SU-DHL-6 (cell line): ENCODE measurements around the gene PTCH1.

Experiments
- H2AFZ ChIP-seq: fragments of 200-600 bp; sonication (generic); 2 replicates; pipeline ENCODE4 v1.6.1; 2014; ENCODE audit warnings: low read depth, mild to moderate bottlenecking, moderate library complexity, mixed read lengths, antibody characterized with exemption, low read length; ENCODE audit not compliant: severe bottlenecking
- H3F3A ChIP-seq: fragments of 200-600 bp; shearing (Covaris generic); 2 replicates; pipeline ENCODE4 v1.6.0; 2016; ENCODE audit warnings: antibody characterized with exemption, mild to moderate bottlenecking; ENCODE audit not compliant: insufficient read depth
- H3K27ac ChIP-seq: fragments of 200-600 bp; sonication (generic); 2 replicates; pipeline ENCODE4 v1.5.1; 2016; ENCODE audit warnings: low read depth, mild to moderate bottlenecking, low read length, moderate library complexity, mixed read lengths
- H3K27me3 ChIP-seq: fragments of 200-600 bp; sonication (generic), shearing (Covaris generic); 2 replicates; pipeline ENCODE4 v1.6.0; 2014; ENCODE audit warnings: mild to moderate bottlenecking, low read length
- H3K36me3 ChIP-seq: fragments of 200-600 bp; sonication (generic); 2 replicates; pipeline ENCODE4 v1.6.1; 2014; ENCODE audit warnings: mild to moderate bottlenecking, low read length, mixed read lengths
- H3K4me2 ChIP-seq: fragments of 300-600, 200-600 bp; shearing (Covaris generic), sonication (generic); 2 replicates; pipeline ENCODE4 v1.6.0; 2014; ENCODE audit warnings: low read length, low read depth, mild to moderate bottlenecking; ENCODE audit not compliant: poor library complexity, severe bottlenecking
- H3K4me3 ChIP-seq: fragments of 200-600 bp; sonication (generic); 2 replicates; pipeline ENCODE4 v1.5.1; 2014; ENCODE audit warnings: antibody characterized with exemption, low read length, mild to moderate bottlenecking, mixed read lengths; ENCODE audit not compliant: insufficient read depth, poor library complexity, severe bottlenecking
- H3K79me2 ChIP-seq: fragments of 200-600 bp; sonication (generic); 2 replicates; pipeline ENCODE4 v1.6.1; 2014; ENCODE audit warnings: mild to moderate bottlenecking, low read length, moderate library complexity; ENCODE audit not compliant: insufficient read depth
- H3K9ac ChIP-seq: fragments of 200-600 bp; sonication (generic); 2 replicates; pipeline ENCODE4 v1.7.0; 2014; ENCODE audit warnings: mild to moderate bottlenecking, low read length
- H3K9me2 ChIP-seq: fragments of 200-600 bp; sonication (generic); replicated peaks from 2 replicates; pipeline ENCODE4 v1.6.1; 2014; ENCODE audit warnings: low read length; ENCODE audit not compliant: insufficient read depth
- H3K9me3 ChIP-seq: fragments of 200-600 bp; sonication (generic); 2 replicates; pipeline ENCODE4 v1.6.1; 2014; ENCODE audit warnings: low read length, mixed read lengths; ENCODE audit not compliant: insufficient read depth
- H4K20me1 ChIP-seq: fragments of 200-600 bp; sonication (generic); 2 replicates; pipeline ENCODE4 v1.6.1; 2014; ENCODE audit warnings: low read depth, mild to moderate bottlenecking, antibody characterized with exemption, low read length, moderate library complexity, mixed read lengths
- CTCF ChIP-seq: fragments of 200-600 bp; sonication (generic); IDR thresholded peaks from one replicate; pipeline ENCODE4 v1.5.1; 2017; ENCODE audit warnings: antibody characterized with exemption, mild to moderate bottlenecking, low read length, moderate library complexity; ENCODE audit not compliant: insufficient read depth, poor library complexity, severe bottlenecking
- EZH2phosphoT487 ChIP-seq: fragments of 200-600 bp; sonication (generic), shearing (Covaris generic); conservative IDR thresholded peaks from 2 replicates; pipeline ENCODE4 v1.6.1; 2018; ENCODE audit warnings: mild to moderate bottlenecking, antibody characterized with exemption, low read length, moderate library complexity, mixed read lengths

Gene PTCH1

GRCh38 chr9:95510709-95511615 is 5.8 kb downstream of the PTCH1 start:
- Histone ChIP-seq H3F3A (peaks cover 55% of the 10 kb centered on the region), H3K9me2 (no peaks in the 10 kb centered on the region), H2AFZ (peak overlapping the region; percentile 52), H3K36me3 (no peaks in the 10 kb centered on the region), H3K4me3 (peak overlapping the region; percentile 98), H3K9ac (peak overlapping the region; percentile 91), H3K79me2 (peaks cover 20% of the 10 kb centered on the region), H3K27me3 (no peaks in the 10 kb centered on the region), H3K9me3 (no peaks in the 10 kb centered on the region), H3K27ac (peak overlapping the region; percentile 97), H4K20me1 (no peaks in the 10 kb centered on the region), H3K4me2 (peak overlapping the region; percentile 99)
- TF ChIP-seq CTCF (no peak), EZH2phosphoT487 (no peak)

- H3K4me2 ChIP-seq: peak overlapping the region; percentile 99
- H4K20me1 ChIP-seq: no peaks in the 10 kb centered on the region
- H2AFZ ChIP-seq: peak overlapping the region; percentile 9
- peak overlapping the region; percentile 97 for H3K27ac ChIP-seq
- no peak for TF ChIP-seq CTCF
- no peak for TF ChIP-seq EZH2phosphoT487
- no peaks in the 10 kb centered on the region for H3K9me3 ChIP-seq
- peaks cover 52% of the 10 kb centered on the region for H3F3A ChIP-seq
- peak overlapping the region; percentile 91 for H3K9ac ChIP-seq
- H3K9me2 ChIP-seq: no peaks in the 10 kb centered on the region
- H3K36me3 ChIP-seq: no peaks in the 10 kb centered on the region
- no peaks in the 10 kb centered on the region for H3K27me3 ChIP-seq
- H3K79me2 ChIP-seq: peaks cover 25% of the 10 kb centered on the region
- peak overlapping the region; percentile 98 for H3K4me3 ChIP-seq
Measured at GRCh38 chr9:95509851-95510708, 6.7 kb downstream of the PTCH1 start.

- Histone ChIP-seq H3K79me2 (peaks cover 33% of the 10 kb centered on the region), H4K20me1 (no peaks in the 10 kb centered on the region), H3K9ac (peak overlapping the region; percentile 91), H3K4me3 (peak overlapping the region; percentile 98), H3K9me2 (no peaks in the 10 kb centered on the region), H3K9me3 (no peaks in the 10 kb centered on the region), H3K36me3 (no peaks in the 10 kb centered on the region), H3K27me3 (no peaks in the 10 kb centered on the region), H3F3A (peaks cover 48% of the 10 kb centered on the region), H3K27ac (peak overlapping the region; percentile 97), H3K4me2 (peak overlapping the region; percentile 99), H2AFZ (peak overlapping the region; percentile 9)
- TF ChIP-seq CTCF (no peak), EZH2phosphoT487 (no peak)
Measured at GRCh38 chr9:95508968-95509850, 7.6 kb downstream of the PTCH1 start.
